Activated CD4-positive, alpha-beta memory T cell treated with anti-CD3 and anti-CD28 coated beads, Interleukin-2, amount 10 ng/mL, durations not matched to agents 7 days and 5 days (primary cell): ENCODE data around the gene ANKRD55. TPM values are rescaled to one million over a fixed set of nuclear protein-coding genes. Genes with fewer than 3 reads are reported as not detected.

Source experiments
- CTCF ChIA-PET: fragments of 350-600 bp; sonication (Branson Sonifier 250); formaldehyde crosslinking; loops from one replicate; lab custom pipeline; 2021; ENCODE audit warnings: antibody characterized with exemption, inconsistent platforms; lab: Charles Lee
- POLR2A ChIA-PET: fragments of 350-600 bp; sonication (Branson Sonifier 250); formaldehyde crosslinking; loops from one replicate; lab custom pipeline; 2021; ENCODE audit warnings: antibody characterized with exemption; lab: Charles Lee
- DNase-seq: peaks from one replicate; pipeline ENCODE4 v3.0.0-alpha.2; 2020
- H3K27ac Mint-ChIP-seq: one replicate; pipeline ENCODE4 v1.8.0; 2021; ENCODE audit warnings: mild to moderate bottlenecking, mixed read lengths
- H3K27me3 Mint-ChIP-seq: one replicate; pipeline ENCODE4 v1.8.0; 2021; ENCODE audit warnings: mixed read lengths
- H3K36me3 Mint-ChIP-seq: one replicate; pipeline ENCODE4 v1.8.0; 2021; ENCODE audit warnings: low read depth, mixed read lengths
- H3K4me1 Mint-ChIP-seq: one replicate; pipeline ENCODE4 v1.8.0; 2021; ENCODE audit warnings: mixed read lengths
- H3K4me3 Mint-ChIP-seq: one replicate; pipeline ENCODE4 v1.8.0; 2021; ENCODE audit warnings: mild to moderate bottlenecking, mixed read lengths
- H3K9me3 Mint-ChIP-seq: one replicate; pipeline ENCODE4 v1.8.0; 2021; ENCODE audit warnings: mixed read lengths
- total RNA-seq, 2 experiments: library from RNA; stranded (reverse); gene quantifications; one replicate each; pipeline ENCODE4 v1.2.3, GENCODE V29; 2021

The ANKRD55 gene
- total RNA-seq, 2 experiments from 2014 or later = 3.5 to 3.7 TPM

DNA sequence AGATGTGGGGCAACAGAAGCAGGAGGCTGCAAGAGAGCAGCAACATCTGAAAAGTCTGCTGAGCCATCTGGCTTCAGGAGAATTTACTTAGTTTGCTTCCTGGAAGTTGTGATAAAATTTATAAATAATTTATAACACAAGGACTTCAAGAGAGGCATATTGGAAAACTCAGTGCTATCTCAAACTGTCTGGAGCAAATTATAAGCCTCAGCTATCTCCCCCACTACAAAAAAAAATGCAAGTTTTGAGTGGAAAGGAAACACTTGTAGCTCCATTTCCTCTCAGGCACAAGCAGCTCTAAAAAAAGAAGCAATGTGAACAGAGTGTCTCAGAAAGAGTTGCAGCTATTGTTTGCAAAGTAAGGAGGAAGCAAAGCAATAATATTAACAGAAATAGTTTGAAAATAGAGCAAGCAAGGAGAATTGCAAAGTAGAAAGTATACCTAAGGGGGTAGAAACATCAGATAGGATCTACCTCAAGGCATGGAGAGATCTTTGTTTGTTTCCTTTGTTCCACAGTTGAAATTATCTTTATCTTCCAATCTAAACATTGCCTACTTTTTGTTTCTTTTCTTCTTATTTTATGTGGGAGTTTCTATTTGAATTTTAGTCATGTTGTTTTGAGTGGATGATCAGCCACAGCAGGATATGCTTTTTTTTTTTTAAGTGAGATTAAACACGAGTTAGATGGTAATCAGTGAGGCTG lies 182.4 kb downstream of the ANKRD55 start:
- Mint-ChIP-seq H3K4me3 (peak overlapping the region; percentile 4), H3K36me3 (peaks cover 18% of the 10 kb centered on the region), H3K4me1 (peaks cover 28% of the 10 kb centered on the region), H3K9me3 (peaks cover 17% of the 10 kb centered on the region), H3K27me3 (peaks cover 27% of the 10 kb centered on the region), H3K27ac (peak overlapping the region; percentile 81)
- DNase-seq = no peak
- ChIA-PET POLR2A (interaction anchor here (0.7 to 1.9 kb wide), 8 partner anchors 8 to 98 kb away, joined by 3 to 15 read pairs (median 4); partner anchors contain the start of gene IL6ST), CTCF (interaction anchor here (0.8 to 1.4 kb wide), 7 partner anchors 31 to 115 kb away, joined by 3 to 4 read pairs (median 4); no protein-coding TSS in a partner anchor)

Other genes with a start within 250 kb of the ANKRD55 start
- 10 to 100 TPM; 51.0 to 53.4 TPM for gene IL6ST, start 238.4 kb downstream of the ANKRD55 start, total RNA-seq